MCF 10A (cell line): Measurements from ENCODE around the gene IMMP2L. TPM values are rescaled to one million over a fixed set of nuclear protein-coding genes. Genes with fewer than 3 reads are reported as not detected.
A peak's percentile ranks its signal among the peaks of the same experiment; 100 is the strongest.

ENCODE experiments used
- BruUV-seq: library from RNA; stranded (reverse); fragments of 400-500 nt; replicated peaks from 2 replicates; lab custom pipeline; 2021; lab: Mats Ljungman, UMichigan
- CTCF ChIA-PET: fragments of 300-600 bp; sonication (Branson Sonifier 250); formaldehyde crosslinking; extraction: SDS; loops from one replicate; lab custom pipeline; 2021; ENCODE audit warnings: antibody characterized with exemption, inconsistent platforms; lab: Yijun Ruan, JAX
- POLR2A ChIA-PET: fragments of 300-600, 350-650 bp; sonication (Branson Sonifier 250); formaldehyde crosslinking; extraction: SDS; loops from one replicate; lab custom pipeline; 2020; ENCODE audit warnings: antibody characterized with exemption, inconsistent platforms; lab: Yijun Ruan, JAX
- DNase-seq: peaks from one replicate; pipeline ENCODE4 v3.0.0-alpha.2; 2018; ENCODE audit not compliant: unreplicated experiment
- H3K27ac Mint-ChIP-seq: one replicate; pipeline ENCODE4 v1.8.0; 2022; ENCODE audit warnings: mild to moderate bottlenecking, low read depth, mixed read lengths; ENCODE audit not compliant: unreplicated experiment
- H3K27me3 Mint-ChIP-seq: one replicate; pipeline ENCODE4 v1.8.0; 2022; ENCODE audit warnings: mixed read lengths; ENCODE audit not compliant: insufficient read depth, unreplicated experiment
- H3K36me3 Mint-ChIP-seq: one replicate; pipeline ENCODE4 v1.8.0; 2022; ENCODE audit warnings: mild to moderate bottlenecking, moderate library complexity, mixed read lengths; ENCODE audit not compliant: insufficient read depth, unreplicated experiment
- H3K4me1 Mint-ChIP-seq: one replicate; pipeline ENCODE4 v1.8.0; 2022; ENCODE audit warnings: mixed read lengths; ENCODE audit not compliant: insufficient read depth, unreplicated experiment
- H3K4me3 Mint-ChIP-seq: one replicate; pipeline ENCODE4 v1.8.0; 2022; ENCODE audit warnings: mild to moderate bottlenecking, moderate library complexity, mixed read lengths; ENCODE audit not compliant: unreplicated experiment
- H3K9me3 Mint-ChIP-seq: one replicate; pipeline ENCODE4 v1.8.0; 2022; ENCODE audit warnings: mixed read lengths; ENCODE audit not compliant: unreplicated experiment
- CTCF ChIP-seq: fragments of 200-600 bp; IDR thresholded peaks from one replicate; pipeline ENCODE4 v1.8.0; 2022; ENCODE audit warnings: antibody characterized with exemption, mild to moderate bottlenecking; ENCODE audit not compliant: unreplicated experiment
- intact Hi-C: fragments of 100-400 bp; cut with micrococcal nuclease; formaldehyde crosslinking; loops from 2 replicates; pipeline ENCODE4 v1.14.1; 2022
- total RNA-seq: library from RNA; stranded (reverse); gene quantifications from 2 replicates; pipeline ENCODE4 v1.2.3, GENCODE V29; 2022

The IMMP2L gene
- total RNA-seq, 1 experiment from 2014 or later = 23.7 TPM

GRCh38 chr7:111146136-111146535, 416.2 kb downstream of the IMMP2L start:
- no TSS peak for BruUV-seq
- H3K4me3 Mint-ChIP-seq = no peak overlapping the region
- CTCF ChIA-PET = no interaction called here

DNA sequence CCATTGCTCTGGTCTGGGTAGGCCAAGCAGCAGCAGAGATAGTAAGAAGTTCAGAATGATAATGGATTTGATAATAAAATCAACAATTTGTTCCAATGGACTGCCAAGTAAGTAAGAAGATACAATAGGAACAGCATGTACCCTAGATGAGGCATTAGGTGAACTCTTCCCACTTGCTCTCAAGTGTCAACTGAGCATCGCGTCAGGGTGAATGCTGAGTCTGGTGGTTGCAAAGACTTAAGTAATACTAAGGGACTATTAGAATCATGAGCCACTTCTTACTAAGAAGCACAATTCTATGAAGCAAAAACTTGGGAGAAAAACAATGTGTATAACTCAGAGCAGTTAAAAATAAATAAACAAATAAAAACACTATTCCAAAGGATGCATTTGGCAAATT, 416.8 kb downstream of the IMMP2L start:
- Mint-ChIP-seq H3K36me3 (no peaks in the 10 kb centered on the region), H3K27me3 (no peaks in the 10 kb centered on the region), H3K27ac (no peak overlapping the region), H3K9me3 (no peaks in the 10 kb centered on the region), H3K4me1 (no peaks in the 10 kb centered on the region), H3K4me3 (no peak overlapping the region)
- TF ChIP-seq CTCF = no peak
- intact Hi-C loops = no loop called here
- POLR2A ChIA-PET = interaction anchor here (1.6 kb wide), 1 partner anchor 15 kb away, joined by 3 read pairs; no protein-coding TSS in a partner anchor
- BruUV-seq = no TSS peak
- CTCF ChIA-PET = no interaction called here
- DNase-seq = no peak

More at GRCh38 chr7:111146136-111146535, 416.2 kb downstream of the IMMP2L start:
- Mint-ChIP-seq H3K36me3 (no peaks in the 10 kb centered on the region), H3K4me1 (no peaks in the 10 kb centered on the region), H3K9me3 (no peaks in the 10 kb centered on the region), H3K27ac (no peak overlapping the region), H3K27me3 (no peaks in the 10 kb centered on the region)
- no peak for TF ChIP-seq CTCF
- DNase-seq = no peak
- intact Hi-C loops = no loop called here
- POLR2A ChIA-PET = interaction anchor here (1.6 kb wide), 1 partner anchor 14 kb away, joined by 3 read pairs; no protein-coding TSS in a partner anchor

- Mint-ChIP-seq H3K27me3 (no peaks in the 10 kb centered on the region), H3K27ac (no peak overlapping the region), H3K4me1 (peaks cover 6% of the 10 kb centered on the region), H3K4me3 (no peak overlapping the region), H3K9me3 (no peaks in the 10 kb centered on the region), H3K36me3 (peaks cover 4% of the 10 kb centered on the region)
- ChIA-PET POLR2A (interaction anchor here (0.5 to 2.8 kb wide), 2 partner anchors 14 to 66 kb away, joined by 3 to 9 read pairs; no protein-coding TSS in a partner anchor), CTCF (interaction anchor here (0.6 to 0.7 kb wide), 4 partner anchors 27 to 258 kb away, joined by 3 read pairs; no protein-coding TSS in a partner anchor)
- no peak for TF ChIP-seq CTCF
- intact Hi-C loops = no loop called here
- no peak for DNase-seq
- BruUV-seq = no TSS peak
These were observed 422.0 kb downstream of the IMMP2L start for GRCh38 chr7:111140091-111140865.

DNA sequence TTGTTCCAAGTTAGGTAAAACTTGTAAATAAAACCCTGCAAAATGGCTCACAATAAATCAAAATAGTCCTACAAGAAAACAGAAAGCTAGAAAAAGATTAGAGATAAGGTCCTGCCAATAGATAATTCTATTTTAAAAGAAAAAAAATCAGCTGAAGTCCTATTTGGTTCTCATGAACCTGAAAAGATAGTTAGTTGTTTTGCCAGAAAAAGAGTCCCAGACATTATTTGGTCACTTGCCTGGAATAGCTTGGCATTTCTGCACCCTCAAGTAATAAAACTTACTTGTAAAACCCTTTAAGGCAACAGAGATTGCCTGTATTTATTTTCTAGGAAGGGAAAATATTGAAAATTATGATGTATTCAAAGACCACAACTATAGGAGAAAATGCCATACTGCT, 423.7 kb downstream of the IMMP2L start:
- peaks cover 4% of the 10 kb centered on the region for H3K36me3 Mint-ChIP-seq
- BruUV-seq = no TSS peak
- intact Hi-C loops = no loop called here
- CTCF ChIA-PET = interaction anchor here (0.6 kb wide), 2 partner anchors 48 to 1343 kb away, joined by 3 read pairs; partner anchors contain the start of gene LRRN3
- TF ChIP-seq CTCF = no peak
- H3K4me3 Mint-ChIP-seq = no peak overlapping the region
- H3K27me3 Mint-ChIP-seq = no peaks in the 10 kb centered on the region
- H3K9me3 Mint-ChIP-seq = no peaks in the 10 kb centered on the region
- POLR2A ChIA-PET = interaction anchor here (0.6 to 0.9 kb wide), 2 partner anchors 8 to 174 kb away, joined by 3 to 5 read pairs; no protein-coding TSS in a partner anchor
- peak overlapping the region; percentile 50 for H3K27ac Mint-ChIP-seq
- no peak for DNase-seq
- peaks cover 6% of the 10 kb centered on the region for H3K4me1 Mint-ChIP-seq
